Activated T-helper 1 cell treated with anti-CD3 and anti-CD28 coated beads, Interleukin-2, amount 50 U/mL, for 16 hours (primary cell): Measurements from ENCODE around the gene PHF3.

Experiments
- DNase-seq, 2 donors: peaks; one replicate each; pipeline ENCODE4 v3.0.0-alpha.2; 2020; ENCODE audit warnings: low read depth in 1 of 2, low spot score in 1 of 2

PHF3 gene

GRCh38 chr6:63764318-63764916, 128.8 kb downstream of the PHF3 start:
- no peak for DNase-seq
